Body of pancreas (tissue), 4 donors: Measurements from ENCODE around the gene FOXK1. TPM values are rescaled to one million over a fixed set of nuclear protein-coding genes. Genes with fewer than 3 reads are reported as not detected.
A peak's percentile ranks its signal among the peaks of the same experiment; 100 is the strongest.

Experiments
- ATAC-seq: fragments of 150-250 bp; one replicate; pipeline ENCODE4 v1.9.1; 2016
- DNase-seq, 4 donors: peaks; one replicate each; pipeline ENCODE4 v3.0.0-alpha.2; 2019
- H3K27ac ChIP-seq, 4 donors: fragments of 200-600 bp; sonication (generic); 1 replicate in 3 of 4; 2 replicates in 1 of 4; pipeline versions ENCODE4 v1.5.1 to v1.6.1; 2016 to 2019; ENCODE audit warnings: mild to moderate bottlenecking in 1 of 4, mixed read lengths in 1 of 4, moderate library complexity in 1 of 4
- H3K27me3 ChIP-seq, 2 donors: fragments of 200-600 bp; sonication (generic); one replicate each; pipeline ENCODE4 v1.6.0; 2016; ENCODE audit warnings: mild to moderate bottlenecking in 1 of 2
- H3K36me3 ChIP-seq, 2 donors: fragments of 200-600 bp; sonication (generic); replicated peaks in 1 of 2; 2 replicates each; pipeline ENCODE4 v1.5.1; 2016; ENCODE audit warnings: low read depth in 2 of 2; ENCODE audit not compliant: insufficient read depth in 1 of 2
- H3K4me1 ChIP-seq: fragments of 200-600 bp; sonication (generic); one replicate; pipeline ENCODE4 v1.6.0; 2016
- H3K4me3 ChIP-seq, 2 donors: fragments of 200-600 bp; sonication (generic); 1 replicate in 1 of 2; 2 replicates in 1 of 2; pipeline ENCODE4 v1.5.1; 2016 to 2019
- H3K9me3 ChIP-seq, 3 donors: fragments of 200-600 bp; sonication (generic); 1 replicate in 2 of 3; 2 replicates in 1 of 3; pipeline ENCODE4 v1.5.1; 2016
- POLR2A ChIP-seq, 3 donors: fragments of 450-650 bp; IDR thresholded peaks; one replicate each; pipeline ENCODE4 v1.6.1; 2016; ENCODE audit warnings: antibody characterized with exemption in 3 of 3, mild to moderate bottlenecking in 2 of 3
- WGBS, 2 donors: methylation state at CpG; one replicate each; pipeline ENCODE4 v1.1.5; 2017; 5-methylcytosine and 5-hydroxymethylcytosine counted together
- intact Hi-C: fragments of 100-400 bp; cut with DNase I; formaldehyde crosslinking; loops from one replicate; pipeline ENCODE4 v1.15.1; 2023
- microRNA-seq, 2 donors: library from miRNA; unstranded; fragments of <30 nt; microRNA quantifications; one replicate each; pipeline ENCODE4, GENCODE V29; 2016; ENCODE audit warnings: borderline number of aligned reads in 2 of 2, borderline replicate concordance in 2 of 2
- small RNA-seq: library from RNA; depleted of rRNA; stranded (forward); fragments of <200 nt; gene quantifications from one replicate; pipeline ENCODE3, GENCODE V24; 2016
- total RNA-seq, 2 donors: library from RNA; depleted of rRNA; stranded (reverse); fragments of >200 nt; gene quantifications; one replicate each; pipeline ENCODE4 v1.1.0, GENCODE V29; 2016
- TF ChIP-seq, protein P1 (sequence below), 7 experiments: fragments of 450-650 bp in 4 of 7; fragments of 200-600 bp in 3 of 7; sonication (generic) in 3 of 7; IDR thresholded peaks; one replicate each; pipeline ENCODE4 v1.5.1; 2016 to 2019; ENCODE audit warnings: antibody characterized with exemption in 7 of 7

Gene FOXK1
- total RNA-seq, 2 donors from 2014 or later = 16.2 to 17.6 TPM

DNA sequence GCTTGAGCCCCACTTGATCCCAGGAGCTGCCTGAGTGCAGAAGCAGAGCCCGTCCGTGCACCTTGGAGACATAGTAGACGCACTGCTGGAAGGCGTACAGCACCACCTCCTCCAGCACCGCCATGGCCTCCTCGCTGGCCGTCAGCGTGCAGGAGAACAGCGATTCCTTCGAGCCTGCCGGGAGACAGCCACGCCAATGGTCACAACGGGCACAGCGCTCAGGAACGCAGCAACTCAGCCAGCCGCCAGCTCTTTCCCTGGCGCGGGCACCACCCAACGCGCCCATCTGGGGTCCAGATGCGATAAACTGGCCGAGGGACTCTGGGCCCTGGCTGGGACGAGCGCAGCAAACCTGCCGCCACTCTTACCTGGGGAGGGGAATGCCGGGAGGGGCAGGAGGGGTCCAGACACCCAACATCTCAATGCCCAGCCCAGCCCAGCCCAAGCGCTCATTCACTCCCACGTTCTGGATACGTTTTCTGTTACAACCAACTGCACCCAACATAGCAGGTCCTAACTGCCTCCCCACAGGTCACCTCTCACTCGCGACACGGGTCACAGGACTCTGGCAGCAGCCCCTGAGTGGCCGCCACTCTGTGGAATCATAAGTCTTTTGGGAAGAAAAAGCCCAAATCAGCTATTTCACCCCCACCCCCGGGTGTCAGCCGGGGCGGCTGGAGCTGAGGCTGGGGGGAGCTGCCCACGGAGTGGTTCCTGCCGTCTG, 135.2 kb downstream of the FOXK1 start:
- Histone ChIP-seq H3K4me3 (no peak overlapping the region), H3K36me3 (no peaks in the 10 kb centered on the region), H3K4me1 (no peaks in the 10 kb centered on the region), H3K9me3 (no peaks in the 10 kb centered on the region), H3K27me3 (no peaks in the 10 kb centered on the region), H3K27ac (no peak overlapping the region)
- 87 to 90% methylated on average over 14 to 37 of the region's 38 CpGs for WGBS, 2 donors
- intact Hi-C loops = no loop called here
- ATAC-seq (no peak), DNase-seq (no peak)
- TF ChIP-seq POLR2A (IDR thresholded peaks at IDR 0.05) = no peak

DNA sequence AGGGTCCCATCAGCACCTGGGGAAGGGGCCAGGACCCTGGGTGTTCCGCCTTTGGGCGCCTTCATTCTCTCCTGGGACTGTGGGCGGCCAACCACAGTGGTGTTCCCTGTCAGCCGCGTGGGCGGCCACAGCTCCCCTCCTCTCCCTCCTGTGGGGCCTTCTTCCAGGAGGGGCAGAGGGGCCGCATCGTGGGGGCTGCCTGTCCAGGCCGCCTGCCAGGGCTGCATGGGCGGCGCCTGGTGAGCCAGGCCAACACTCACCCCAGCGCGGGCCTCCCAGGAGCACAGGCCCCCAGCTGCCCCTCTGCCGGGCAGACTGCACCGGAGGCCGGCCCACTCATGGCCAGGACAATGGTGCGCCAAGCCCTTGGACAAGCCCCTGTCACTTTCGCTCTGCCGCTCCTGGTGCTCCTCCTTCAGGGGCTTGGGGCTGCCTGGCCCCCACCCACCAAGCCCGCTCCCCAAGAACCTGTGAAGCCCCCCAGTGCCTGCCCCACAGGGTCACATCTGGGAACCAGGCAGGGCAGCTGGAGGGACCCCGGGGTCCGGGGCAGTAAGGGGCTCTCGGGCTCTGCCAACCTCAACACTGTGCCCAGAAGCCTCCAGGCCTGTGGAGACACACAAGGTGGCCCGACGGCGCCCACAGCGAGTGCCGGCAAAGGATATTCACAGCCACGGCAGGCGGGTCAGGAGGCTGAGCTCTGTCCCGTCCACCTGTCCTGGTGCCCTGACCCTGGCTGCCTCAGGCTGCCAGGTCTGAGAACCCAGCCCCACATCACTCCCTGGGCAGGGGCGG, 136.1 kb downstream of the FOXK1 start:
- intact Hi-C loops = no loop called here
- no peak for TF ChIP-seq POLR2A (IDR thresholded peaks at IDR 0.05)
- TF ChIP-seq, protein P1, sequence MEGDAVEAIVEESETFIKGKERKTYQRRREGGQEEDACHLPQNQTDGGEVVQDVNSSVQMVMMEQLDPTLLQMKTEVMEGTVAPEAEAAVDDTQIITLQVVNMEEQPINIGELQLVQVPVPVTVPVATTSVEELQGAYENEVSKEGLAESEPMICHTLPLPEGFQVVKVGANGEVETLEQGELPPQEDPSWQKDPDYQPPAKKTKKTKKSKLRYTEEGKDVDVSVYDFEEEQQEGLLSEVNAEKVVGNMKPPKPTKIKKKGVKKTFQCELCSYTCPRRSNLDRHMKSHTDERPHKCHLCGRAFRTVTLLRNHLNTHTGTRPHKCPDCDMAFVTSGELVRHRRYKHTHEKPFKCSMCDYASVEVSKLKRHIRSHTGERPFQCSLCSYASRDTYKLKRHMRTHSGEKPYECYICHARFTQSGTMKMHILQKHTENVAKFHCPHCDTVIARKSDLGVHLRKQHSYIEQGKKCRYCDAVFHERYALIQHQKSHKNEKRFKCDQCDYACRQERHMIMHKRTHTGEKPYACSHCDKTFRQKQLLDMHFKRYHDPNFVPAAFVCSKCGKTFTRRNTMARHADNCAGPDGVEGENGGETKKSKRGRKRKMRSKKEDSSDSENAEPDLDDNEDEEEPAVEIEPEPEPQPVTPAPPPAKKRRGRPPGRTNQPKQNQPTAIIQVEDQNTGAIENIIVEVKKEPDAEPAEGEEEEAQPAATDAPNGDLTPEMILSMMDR (IDR thresholded peaks at IDR 0.05) = no peak
- WGBS, 2 donors = 85 to 100% methylated on average over 1 to 29 of the region's 32 CpGs

DNA sequence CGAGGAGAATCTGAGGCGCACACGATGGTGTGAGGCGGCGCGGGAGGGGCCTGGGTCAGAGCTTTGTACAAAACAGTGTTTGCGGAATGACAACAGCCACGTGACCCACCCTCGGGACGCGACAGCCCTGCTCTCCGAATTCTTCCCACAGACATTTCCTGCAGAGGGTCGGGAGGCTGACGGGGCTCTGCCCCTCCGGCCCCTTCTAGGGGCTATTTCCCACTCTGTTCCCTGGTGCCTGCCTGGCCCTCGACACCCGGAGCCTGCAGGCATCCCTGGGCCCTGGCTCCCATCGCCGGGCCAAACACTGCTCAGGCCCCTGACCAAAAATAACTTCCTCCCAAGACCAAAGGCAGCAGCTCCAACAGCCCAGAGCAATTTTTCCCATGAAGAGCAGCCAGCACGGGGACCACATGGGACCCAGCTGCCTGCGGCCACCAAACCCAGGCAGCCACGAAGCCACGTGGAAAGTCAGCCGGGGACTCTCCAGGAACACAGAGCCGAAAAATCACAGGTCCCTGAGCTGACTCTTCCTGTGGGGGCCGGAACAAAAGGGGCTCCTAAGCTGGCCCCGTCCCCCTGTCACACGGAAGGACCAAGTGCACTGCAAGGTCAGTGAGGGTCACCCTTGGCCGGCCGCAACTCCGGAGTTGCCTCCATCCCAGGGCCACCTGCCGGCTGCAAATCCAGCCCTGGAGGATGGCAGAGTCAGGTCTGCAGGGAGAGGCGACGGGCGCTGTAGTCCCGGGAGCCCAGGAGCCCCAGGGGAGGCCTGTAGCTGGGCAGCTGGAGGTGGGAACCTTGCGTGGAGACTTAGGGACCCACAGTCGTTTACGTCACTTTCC, 137.7 kb downstream of the FOXK1 start:
- no peaks in the 10 kb centered on the region for H3K9me3 ChIP-seq
- WGBS, 2 donors = 72 to 84% methylated on average over 18 to 38 of the region's 39 CpGs
- no peak for DNase-seq

More for the DNA sequence above, 136.1 kb downstream of the FOXK1 start:
- Histone ChIP-seq H3K4me1 (no peaks in the 10 kb centered on the region), H3K27ac (no peak overlapping the region), H3K9me3 (no peaks in the 10 kb centered on the region), H3K27me3 (no peaks in the 10 kb centered on the region), H3K4me3 (no peak overlapping the region), H3K36me3 (no peaks in the 10 kb centered on the region)
- no peak for ATAC-seq
- no peak for DNase-seq

DNA sequence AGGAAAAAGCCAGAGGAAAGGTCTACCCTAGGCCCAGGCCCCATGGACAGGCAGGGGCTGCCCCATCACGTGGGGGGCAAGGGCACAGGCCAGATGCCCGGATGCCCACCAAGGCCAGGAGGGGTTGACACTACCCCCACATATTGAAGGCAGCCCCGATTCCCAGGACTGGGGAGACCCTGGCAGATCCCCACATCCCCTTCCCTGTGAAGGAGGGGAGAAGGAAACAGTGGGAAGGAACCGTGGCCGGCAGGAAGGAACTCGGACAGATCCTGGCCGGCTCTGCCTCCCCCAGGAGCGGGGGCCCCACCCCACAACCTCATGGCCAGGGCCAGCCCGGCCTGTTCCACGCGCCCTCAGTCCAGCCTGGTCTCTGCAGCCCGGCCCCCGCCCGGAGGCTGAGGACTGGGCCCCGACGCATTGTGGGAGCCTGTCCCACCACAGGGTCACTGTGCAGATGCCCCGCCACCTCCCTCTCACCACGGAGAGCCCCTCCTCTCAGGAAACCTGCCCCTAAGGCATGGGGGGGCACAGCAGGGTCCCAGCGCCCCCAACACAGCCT, 138.4 kb downstream of the FOXK1 start:
- H3K27ac ChIP-seq = no peak overlapping the region
- no peaks in the 10 kb centered on the region for H3K36me3 ChIP-seq
- 74% methylated on average over 16 of the region's 19 CpGs; no CpG with 5 or more reads in 1 of the 2 donors for WGBS, 2 donors
- H3K4me3 ChIP-seq = no peak overlapping the region
- DNase-seq (no peak), ATAC-seq (no peak)
- H3K4me1 ChIP-seq = no peaks in the 10 kb centered on the region
- no peaks in the 10 kb centered on the region for H3K9me3 ChIP-seq
- intact Hi-C loops = no loop called here
- TF ChIP-seq, protein P1 (IDR thresholded peaks at IDR 0.05) = no peak
- TF ChIP-seq POLR2A (IDR thresholded peaks at IDR 0.05) = no peak
- H3K27me3 ChIP-seq = no peaks in the 10 kb centered on the region

More for the DNA sequence above, 137.7 kb downstream of the FOXK1 start:
- peak; percentile 17 for ATAC-seq
- intact Hi-C loops = no loop called here
- Histone ChIP-seq H3K27me3 (no peaks in the 10 kb centered on the region), H3K4me3 (no peak overlapping the region), H3K36me3 (no peaks in the 10 kb centered on the region), H3K4me1 (no peaks in the 10 kb centered on the region), H3K27ac (no peak overlapping the region)
- TF ChIP-seq POLR2A (IDR thresholded peaks at IDR 0.05) = no peak
- TF ChIP-seq, protein P1 (IDR thresholded peaks at IDR 0.05) = no peak

Small RNA genes within 50 kb of the gene (microRNA-seq; reads per million reads assigned to microRNA genes)
- 0 reads per million in 2 donors for gene MIR4656

Small RNA genes within 50 kb of the gene (small RNA-seq; reads per million reads assigned to genes)
- gene MIR4656 (not detected), gene RF00019 (not detected)

Other genes with a start within 250 kb of the FOXK1 start
- 10 to 100 TPM; 20.2 to 23.4 TPM for gene AP5Z1, start 93.3 kb downstream of the FOXK1 start, total RNA-seq
- gene PAPOLB, start 179.7 kb downstream of the FOXK1 start, total RNA-seq = under 1 TPM in 1 of 2 donors, not detected in 1; under 0.01 TPM
- 10 to 100 TPM in 1 of 2 donors, 1 to 10 TPM in 1; 2.1 to 29.0 TPM for gene RADIL, start 201.4 kb downstream of the FOXK1 start, total RNA-seq